ENCODE data around the gene SLMAP.

DNA sequence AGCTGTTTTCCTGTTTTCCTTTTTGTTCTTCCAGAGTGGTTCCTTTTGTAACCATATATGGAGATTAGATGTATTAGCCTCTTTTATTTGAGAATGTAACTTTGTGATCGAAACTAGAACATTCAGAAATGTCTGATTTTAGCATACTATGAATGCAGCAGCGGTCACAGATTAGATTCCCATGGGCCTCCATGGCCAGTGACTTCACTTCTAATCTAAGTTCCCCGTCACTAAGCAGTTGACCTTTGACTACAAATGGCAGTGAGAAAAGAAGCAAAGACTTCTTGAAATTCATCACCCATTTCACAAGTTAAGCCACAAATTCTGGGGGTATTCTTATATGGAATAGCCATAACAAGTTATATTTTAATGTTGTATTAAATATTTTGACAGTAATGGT, 137.6 kb downstream of the SLMAP start:
- TF ChIP-seq, protein P1, sequence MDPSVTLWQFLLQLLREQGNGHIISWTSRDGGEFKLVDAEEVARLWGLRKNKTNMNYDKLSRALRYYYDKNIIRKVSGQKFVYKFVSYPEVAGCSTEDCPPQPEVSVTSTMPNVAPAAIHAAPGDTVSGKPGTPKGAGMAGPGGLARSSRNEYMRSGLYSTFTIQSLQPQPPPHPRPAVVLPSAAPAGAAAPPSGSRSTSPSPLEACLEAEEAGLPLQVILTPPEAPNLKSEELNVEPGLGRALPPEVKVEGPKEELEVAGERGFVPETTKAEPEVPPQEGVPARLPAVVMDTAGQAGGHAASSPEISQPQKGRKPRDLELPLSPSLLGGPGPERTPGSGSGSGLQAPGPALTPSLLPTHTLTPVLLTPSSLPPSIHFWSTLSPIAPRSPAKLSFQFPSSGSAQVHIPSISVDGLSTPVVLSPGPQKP (IDR thresholded peaks at IDR 0.05; ENCODE audit: borderline replicate concordance, low read depth, low read length) = no peak
- TF ChIP-seq, protein P2, sequence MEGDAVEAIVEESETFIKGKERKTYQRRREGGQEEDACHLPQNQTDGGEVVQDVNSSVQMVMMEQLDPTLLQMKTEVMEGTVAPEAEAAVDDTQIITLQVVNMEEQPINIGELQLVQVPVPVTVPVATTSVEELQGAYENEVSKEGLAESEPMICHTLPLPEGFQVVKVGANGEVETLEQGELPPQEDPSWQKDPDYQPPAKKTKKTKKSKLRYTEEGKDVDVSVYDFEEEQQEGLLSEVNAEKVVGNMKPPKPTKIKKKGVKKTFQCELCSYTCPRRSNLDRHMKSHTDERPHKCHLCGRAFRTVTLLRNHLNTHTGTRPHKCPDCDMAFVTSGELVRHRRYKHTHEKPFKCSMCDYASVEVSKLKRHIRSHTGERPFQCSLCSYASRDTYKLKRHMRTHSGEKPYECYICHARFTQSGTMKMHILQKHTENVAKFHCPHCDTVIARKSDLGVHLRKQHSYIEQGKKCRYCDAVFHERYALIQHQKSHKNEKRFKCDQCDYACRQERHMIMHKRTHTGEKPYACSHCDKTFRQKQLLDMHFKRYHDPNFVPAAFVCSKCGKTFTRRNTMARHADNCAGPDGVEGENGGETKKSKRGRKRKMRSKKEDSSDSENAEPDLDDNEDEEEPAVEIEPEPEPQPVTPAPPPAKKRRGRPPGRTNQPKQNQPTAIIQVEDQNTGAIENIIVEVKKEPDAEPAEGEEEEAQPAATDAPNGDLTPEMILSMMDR (conservative IDR thresholded peaks at IDR 0.05; ENCODE audit: low read depth, low read length) = no peak
- TF ChIP-seq, protein P3, sequence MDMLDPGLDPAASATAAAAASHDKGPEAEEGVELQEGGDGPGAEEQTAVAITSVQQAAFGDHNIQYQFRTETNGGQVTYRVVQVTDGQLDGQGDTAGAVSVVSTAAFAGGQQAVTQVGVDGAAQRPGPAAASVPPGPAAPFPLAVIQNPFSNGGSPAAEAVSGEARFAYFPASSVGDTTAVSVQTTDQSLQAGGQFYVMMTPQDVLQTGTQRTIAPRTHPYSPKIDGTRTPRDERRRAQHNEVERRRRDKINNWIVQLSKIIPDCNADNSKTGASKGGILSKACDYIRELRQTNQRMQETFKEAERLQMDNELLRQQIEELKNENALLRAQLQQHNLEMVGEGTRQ (IDR thresholded peaks at IDR 0.05; ENCODE audit: low read depth, low read length) = no peak
- TF ChIP-seq POLR2A (IDR thresholded peaks at IDR 0.05; ENCODE audit: low read depth, low read length) (no peak), RAD21 (IDR thresholded peaks at IDR 0.05; ENCODE audit: low read length) (no peak), MXI1 (IDR thresholded peaks at IDR 0.05; ENCODE audit: borderline replicate concordance, low read depth, low read length) (no peak), CEBPB (IDR thresholded peaks at IDR 0.05; ENCODE audit: low read depth, low read length) (no peak)
